Keratinocyte (primary cell): ENCODE data around the gene WIPF3. TPM values are rescaled to one million over a fixed set of nuclear protein-coding genes. Genes with fewer than 3 reads are reported as not detected.
"Not testable (repeated sequence)": the region's sequence is repeated elsewhere in the genome, so short reads cannot be mapped to it uniquely, and the experiment has no call there.

Experiments
- DNase-seq: peaks from one replicate; pipeline ENCODE4 v3.0.0-alpha.2; 2011; ENCODE audit warnings: low read depth, missing footprints, low spot score
- FAIRE-seq: peaks from 2 replicates; lab custom pipeline; 2011; peaks lifted over from hg19 to GRCh38; lab: Jason Lieb, UNC
- H2AFZ ChIP-seq: 2 replicates; pipeline ENCODE4 v1.6.0; 2012; ENCODE audit warnings: low read length, control low read depth, inconsistent platforms; ENCODE audit not compliant: control insufficient read depth
- H3K27ac ChIP-seq: 2 replicates; pipeline ENCODE4 v1.5.1; 2011; ENCODE audit warnings: low read length; ENCODE audit not compliant: control insufficient read depth, insufficient read depth
- H3K27me3 ChIP-seq: 3 replicates; pipeline ENCODE4 v1.6.0; 2011; ENCODE audit warnings: low read length; ENCODE audit not compliant: control insufficient read depth, insufficient read depth; ENCODE audit errors: extremely low read depth
- H3K36me3 ChIP-seq, 2 experiments: 2 replicates in 1 of 2; 3 replicates in 1 of 2; pipeline ENCODE4 v1.5.1; 2011; ENCODE audit warnings: low read length in 2 of 2, mild to moderate bottlenecking in 1 of 2; ENCODE audit not compliant: control insufficient read depth in 2 of 2, insufficient read depth in 2 of 2; ENCODE audit errors: extremely low read depth in 1 of 2
- H3K4me1 ChIP-seq: 3 replicates; pipeline ENCODE4 v1.5.1; 2011; ENCODE audit warnings: low read length; ENCODE audit not compliant: control insufficient read depth, insufficient read depth; ENCODE audit errors: extremely low read depth
- H3K4me2 ChIP-seq: 3 replicates; pipeline ENCODE4 v1.6.0; 2011; ENCODE audit warnings: low read depth, low read length; ENCODE audit not compliant: control insufficient read depth, insufficient read depth; ENCODE audit errors: extremely low read depth
- H3K4me3 ChIP-seq, 3 experiments: fragments of 200-600 bp in 1 of 3; sonication (generic) in 1 of 3; 2 replicates in 2 of 3; 3 replicates in 1 of 3; pipeline ENCODE4 v1.5.1; 2011 to 2016; ENCODE audit warnings: low read length in 3 of 3, mild to moderate bottlenecking in 3 of 3, control low read depth in 2 of 3, inconsistent platforms in 1 of 3, low read depth in 1 of 3, mixed read lengths in 1 of 3, mixed run types in 1 of 3, moderate library complexity in 1 of 3; ENCODE audit not compliant: control insufficient read depth in 2 of 3, insufficient read depth in 2 of 3; ENCODE audit errors: extremely low read depth in 1 of 3
- H3K79me2 ChIP-seq: 2 replicates; pipeline ENCODE4 v1.6.0; 2012; ENCODE audit warnings: low read length; ENCODE audit not compliant: control insufficient read depth, insufficient read depth
- H3K9ac ChIP-seq: 3 replicates; pipeline ENCODE4 v1.6.0; 2011; ENCODE audit warnings: low read length; ENCODE audit not compliant: control insufficient read depth, insufficient read depth; ENCODE audit errors: extremely low read depth
- H3K9me1 ChIP-seq: 3 replicates; pipeline ENCODE4 v1.6.0; 2011; ENCODE audit warnings: low read length; ENCODE audit not compliant: control insufficient read depth, insufficient read depth; ENCODE audit errors: extremely low read depth
- H3K9me3 ChIP-seq: 2 replicates; pipeline ENCODE4 v1.5.1; 2012; ENCODE audit warnings: low read depth, low read length; ENCODE audit not compliant: control insufficient read depth
- H4K20me1 ChIP-seq: 3 replicates; pipeline ENCODE4 v1.6.0; 2011; ENCODE audit warnings: low read length; ENCODE audit not compliant: control insufficient read depth, insufficient read depth; ENCODE audit errors: extremely low read depth
- EZH2 ChIP-seq: IDR thresholded peaks from one replicate; pipeline ENCODE4 v1.6.1; 2012; ENCODE audit warnings: inconsistent platforms, mild to moderate bottlenecking, low read length, moderate library complexity
- dilution Hi-C: fragments of 300-500 bp; cut with MboI; formaldehyde crosslinking; loops from one replicate; pipeline ENCODE4 v1.7.0; 2020; ENCODE audit warnings: low sequenced_read_pairs; ENCODE audit not compliant: extremely low pct_ligation_motif_present
- polyA plus RNA-seq, 5 experiments: library from polyadenylated mRNA; depleted of rRNA in 3 of 5; stranded (reverse) in 3 of 5; stranded (forward) in 1 of 5; unstranded in 1 of 5; fragments of >200 nt; gene quantifications; 1 replicate in 1 of 5; 2 replicates in 3 of 5; 3 replicates in 1 of 5; pipeline versions ENCODE4 v1.2.1 to v1.2.3, GENCODE V29; 2011 to 2012; ENCODE audit warnings: missing spikeins in 2 of 5, low read depth in 1 of 5, low replicate concordance in 1 of 5
- TF ChIP-seq, protein P1 (sequence below), 3 experiments: IDR thresholded peaks in 1 of 3; conservative IDR thresholded peaks in 1 of 3; optimal IDR thresholded peaks in 1 of 3; 2 replicates in 2 of 3; 3 replicates in 1 of 3; pipeline versions ENCODE3 to v1.5.1; 2011; ENCODE audit warnings: low read length in 3 of 3, mild to moderate bottlenecking in 3 of 3, moderate library complexity in 2 of 3, control low read depth in 1 of 3, inconsistent platforms in 1 of 3; ENCODE audit not compliant: insufficient read depth in 2 of 3; ENCODE audit errors: extremely low read depth in 1 of 3

WIPF3 gene
- polyA plus RNA-seq, 1 donor (not counting 4 experiments of a cell fraction or from before 2014, with no cell fraction given): 0.04 TPM

DNA sequence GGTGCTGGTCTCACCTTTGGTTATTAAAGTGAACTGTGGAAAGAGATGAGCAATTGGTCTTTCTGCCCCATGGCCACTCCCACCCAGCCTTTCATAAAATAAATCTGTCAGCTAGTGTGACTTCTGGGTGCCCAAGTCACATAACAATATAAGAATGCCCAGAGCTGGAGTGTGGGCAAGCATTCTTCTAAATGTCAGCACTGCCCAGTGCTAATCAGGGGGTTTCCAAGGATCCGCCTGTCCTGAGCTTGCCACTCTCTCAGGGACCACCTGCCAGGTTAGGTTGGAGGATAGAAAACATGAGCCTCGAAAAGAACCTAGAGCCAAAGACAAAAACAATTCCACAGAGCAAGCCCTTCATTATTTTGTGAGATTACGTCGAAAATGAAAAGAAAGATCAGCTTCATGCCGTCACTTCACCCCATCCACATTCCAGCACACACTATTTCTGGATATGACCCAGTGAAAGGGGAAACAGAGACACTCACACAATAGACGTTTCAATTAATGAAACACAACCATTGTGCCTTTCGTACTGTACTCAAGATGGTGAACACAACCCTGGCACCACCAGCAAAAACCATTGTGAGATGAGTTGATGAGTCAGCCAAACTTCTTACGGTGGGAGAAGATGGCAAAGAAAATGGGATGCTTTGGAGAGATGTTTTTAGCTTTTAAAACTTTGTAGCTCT, 152.5 kb downstream of the WIPF3 start:
- Histone ChIP-seq H3K79me2 (peaks cover 2% of the 10 kb centered on the region), H4K20me1 (no peaks in the 10 kb centered on the region), H2AFZ (no peak overlapping the region), H3K27ac (no peak overlapping the region), H3K9ac (no peak overlapping the region), H3K4me3 (no peak overlapping the region), H3K36me3 (peaks cover 2 to 4% of the 10 kb centered on the region in 2 experiments), H3K27me3 (no peaks in the 10 kb centered on the region), H3K9me1 (no peaks in the 10 kb centered on the region), H3K4me2 (no peak overlapping the region), H3K4me1 (no peaks in the 10 kb centered on the region), H3K9me3 (no peaks in the 10 kb centered on the region)
- TF ChIP-seq, protein P1, sequence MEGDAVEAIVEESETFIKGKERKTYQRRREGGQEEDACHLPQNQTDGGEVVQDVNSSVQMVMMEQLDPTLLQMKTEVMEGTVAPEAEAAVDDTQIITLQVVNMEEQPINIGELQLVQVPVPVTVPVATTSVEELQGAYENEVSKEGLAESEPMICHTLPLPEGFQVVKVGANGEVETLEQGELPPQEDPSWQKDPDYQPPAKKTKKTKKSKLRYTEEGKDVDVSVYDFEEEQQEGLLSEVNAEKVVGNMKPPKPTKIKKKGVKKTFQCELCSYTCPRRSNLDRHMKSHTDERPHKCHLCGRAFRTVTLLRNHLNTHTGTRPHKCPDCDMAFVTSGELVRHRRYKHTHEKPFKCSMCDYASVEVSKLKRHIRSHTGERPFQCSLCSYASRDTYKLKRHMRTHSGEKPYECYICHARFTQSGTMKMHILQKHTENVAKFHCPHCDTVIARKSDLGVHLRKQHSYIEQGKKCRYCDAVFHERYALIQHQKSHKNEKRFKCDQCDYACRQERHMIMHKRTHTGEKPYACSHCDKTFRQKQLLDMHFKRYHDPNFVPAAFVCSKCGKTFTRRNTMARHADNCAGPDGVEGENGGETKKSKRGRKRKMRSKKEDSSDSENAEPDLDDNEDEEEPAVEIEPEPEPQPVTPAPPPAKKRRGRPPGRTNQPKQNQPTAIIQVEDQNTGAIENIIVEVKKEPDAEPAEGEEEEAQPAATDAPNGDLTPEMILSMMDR (optimal IDR thresholded peaks at IDR 0.05 in 1 of 3, IDR thresholded peaks at IDR 0.05 in 1 of 3, conservative IDR thresholded peaks at IDR 0.05 in 1 of 3; ENCODE audit: extremely low read depth in 1 of 3, insufficient read depth in 2 of 3, low read length in 3 of 3): no peak
- no peak for TF ChIP-seq EZH2
- DNase-seq: no peak
- peak; percentile 20 for FAIRE-seq
- dilution Hi-C loops: no loop called here

DNA sequence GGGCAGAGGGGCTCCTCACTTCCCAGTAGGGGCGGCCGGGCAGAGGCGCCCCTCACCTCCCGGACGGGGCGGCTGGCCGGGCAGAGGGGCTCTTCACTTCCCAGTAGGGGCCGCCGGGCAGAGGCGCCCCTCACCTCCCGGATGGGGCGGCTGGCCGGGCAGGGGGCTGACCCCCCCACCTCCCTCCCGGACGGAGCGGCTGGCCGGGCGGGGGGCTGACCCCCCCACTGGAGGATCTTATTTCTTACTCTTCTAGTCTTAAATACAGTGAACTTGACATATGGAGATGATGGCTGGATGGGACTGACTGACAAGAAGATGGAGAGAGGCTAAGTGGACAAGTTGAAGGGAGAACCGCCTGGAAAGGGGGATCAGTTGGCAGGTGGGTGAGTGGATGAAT, 155.3 kb downstream of the WIPF3 start:
- H3K4me2 ChIP-seq, H3K4me1 ChIP-seq, H3K36me3 ChIP-seq, H3K4me3 ChIP-seq, H3K79me2 ChIP-seq, H3K9ac ChIP-seq, H3K9me1 ChIP-seq, H3K27ac ChIP-seq, H3K27me3 ChIP-seq, DNase-seq, H3K9me3 ChIP-seq, H2AFZ ChIP-seq, H4K20me1 ChIP-seq, FAIRE-seq, dilution Hi-C loops: not testable (repeated sequence)

DNA sequence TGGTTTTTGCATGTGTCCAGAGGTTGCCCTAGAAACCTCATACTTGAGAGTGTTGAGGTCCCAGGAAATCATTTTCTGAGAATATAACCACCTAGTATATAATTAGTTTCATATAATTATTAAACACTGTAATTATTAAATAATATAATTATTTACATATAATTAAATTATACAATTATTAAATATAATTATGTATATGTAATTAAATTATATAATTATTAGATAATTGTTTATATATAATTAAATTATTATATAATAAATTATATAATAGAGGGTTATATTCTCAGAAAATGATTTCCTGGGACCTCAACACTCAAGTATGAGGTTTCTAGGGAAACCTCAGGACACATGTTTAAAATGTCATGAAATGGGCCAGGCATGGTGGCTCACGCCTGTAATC, 155.7 kb downstream of the WIPF3 start:
- Histone ChIP-seq H3K27ac (no peak overlapping the region), H3K36me3 (peaks cover 1 to 5% of the 10 kb centered on the region in 2 experiments), H2AFZ (no peak overlapping the region), H3K9me3 (no peaks in the 10 kb centered on the region), H3K4me1 (no peaks in the 10 kb centered on the region), H3K9me1 (no peaks in the 10 kb centered on the region), H3K27me3 (no peaks in the 10 kb centered on the region), H4K20me1 (no peaks in the 10 kb centered on the region), H3K79me2 (peaks cover 2% of the 10 kb centered on the region), H3K9ac (no peak overlapping the region), H3K4me2 (no peak overlapping the region), H3K4me3 (no peak overlapping the region)
- no peak for DNase-seq
- dilution Hi-C loops: no loop called here
- FAIRE-seq: no peak
- TF ChIP-seq, protein P1 (optimal IDR thresholded peaks at IDR 0.05 in 1 of 3, IDR thresholded peaks at IDR 0.05 in 1 of 3, conservative IDR thresholded peaks at IDR 0.05 in 1 of 3; ENCODE audit: extremely low read depth in 1 of 3, insufficient read depth in 2 of 3, low read length in 3 of 3): no peak
- TF ChIP-seq EZH2: no peak
